GM18867 (cell line): ENCODE results near the gene PRSS27.
A peak's percentile ranks its signal among the peaks of the same experiment; 100 is the strongest.

Experiments used
- ATAC-seq: cut with Tn5 transposase; IDR thresholded peaks from one replicate; pipeline ENCODE4 v1.9.1; 2021; ENCODE audit warnings: mild to moderate bottlenecking, moderate library complexity; ENCODE audit not compliant: unreplicated experiment

The PRSS27 gene

DNA sequence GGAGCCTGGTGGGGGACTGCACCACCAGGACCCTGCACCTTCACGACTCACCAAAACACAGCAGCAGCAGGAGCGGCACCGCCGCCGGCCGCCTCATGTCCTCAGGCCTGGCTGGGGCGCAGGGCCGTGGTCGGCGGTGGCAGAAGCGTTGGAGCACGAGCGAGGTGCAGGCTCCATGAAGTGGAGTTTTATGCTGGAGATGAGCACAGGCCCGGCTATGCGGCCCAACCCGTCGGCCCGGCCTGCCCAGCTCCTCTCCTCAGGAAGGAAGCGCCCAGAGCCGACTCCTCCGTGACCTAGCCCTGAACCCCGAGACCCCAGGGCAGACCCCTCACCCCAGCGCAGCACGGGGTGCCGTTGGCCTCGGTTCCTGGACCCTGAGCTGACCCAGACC is at the start of gene PRSS27:
TSS of gene PRSS27 (minus strand) at position 161 of the 394 bp plus-strand sequence. CDS start at position 97, 64 bp downstream.
- no peak for ATAC-seq

GRCh38 chr16:2769675-2770056 is 49.6 kb upstream of the PRSS27 start:
- ATAC-seq = no peak

GRCh38 chr16:2769100-2769529 is 49.1 kb upstream of the PRSS27 start:
- ATAC-seq = no peak

GRCh38 chr16:2768403-2769089 is 48.5 kb upstream of the PRSS27 start:
- no peak for ATAC-seq

DNA sequence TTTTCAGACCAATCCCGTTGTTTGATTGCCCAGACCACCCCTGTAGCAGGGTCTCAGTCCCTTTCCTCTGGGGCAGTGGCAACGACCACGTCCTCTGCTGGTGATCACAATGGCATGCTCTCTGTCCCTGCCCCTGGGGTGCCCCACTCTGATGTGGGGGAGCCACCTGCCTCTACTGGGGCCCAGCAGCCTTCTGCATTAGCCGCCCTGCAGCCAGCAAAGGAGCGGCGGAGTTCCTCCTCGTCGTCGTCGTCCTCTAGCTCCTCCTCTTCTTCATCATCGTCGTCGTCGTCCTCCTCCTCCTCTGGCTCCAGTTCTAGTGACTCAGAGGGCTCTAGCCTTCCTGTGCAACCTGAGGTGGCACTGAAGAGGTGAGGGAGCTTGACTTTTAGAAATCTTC is 47.9 kb upstream of the PRSS27 start:
- ATAC-seq = no peak

DNA sequence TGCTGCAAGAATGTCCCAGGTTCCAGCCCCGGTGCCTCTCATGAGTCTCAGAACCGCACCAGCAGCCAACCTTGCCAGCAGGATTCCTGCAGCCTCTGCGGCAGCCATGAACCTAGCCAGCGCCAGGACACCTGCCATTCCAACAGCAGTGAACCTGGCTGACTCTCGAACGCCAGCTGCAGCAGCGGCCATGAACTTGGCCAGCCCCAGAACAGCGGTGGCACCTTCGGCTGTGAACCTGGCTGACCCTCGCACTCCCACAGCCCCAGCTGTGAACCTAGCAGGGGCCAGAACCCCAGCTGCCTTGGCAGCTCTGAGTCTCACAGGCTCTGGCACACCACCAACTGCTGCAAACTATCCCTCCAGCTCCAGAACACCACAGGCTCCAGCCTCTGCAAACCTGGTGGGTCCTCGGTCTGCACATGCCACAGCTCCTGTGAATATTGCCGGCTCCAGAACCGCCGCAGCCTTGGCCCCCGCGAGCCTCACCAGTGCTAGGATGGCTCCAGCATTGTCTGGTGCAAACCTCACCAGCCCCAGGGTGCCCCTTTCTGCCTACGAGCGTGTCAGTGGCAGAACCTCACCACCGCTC is 47.2 kb upstream of the PRSS27 start:
- no peak for ATAC-seq

DNA sequence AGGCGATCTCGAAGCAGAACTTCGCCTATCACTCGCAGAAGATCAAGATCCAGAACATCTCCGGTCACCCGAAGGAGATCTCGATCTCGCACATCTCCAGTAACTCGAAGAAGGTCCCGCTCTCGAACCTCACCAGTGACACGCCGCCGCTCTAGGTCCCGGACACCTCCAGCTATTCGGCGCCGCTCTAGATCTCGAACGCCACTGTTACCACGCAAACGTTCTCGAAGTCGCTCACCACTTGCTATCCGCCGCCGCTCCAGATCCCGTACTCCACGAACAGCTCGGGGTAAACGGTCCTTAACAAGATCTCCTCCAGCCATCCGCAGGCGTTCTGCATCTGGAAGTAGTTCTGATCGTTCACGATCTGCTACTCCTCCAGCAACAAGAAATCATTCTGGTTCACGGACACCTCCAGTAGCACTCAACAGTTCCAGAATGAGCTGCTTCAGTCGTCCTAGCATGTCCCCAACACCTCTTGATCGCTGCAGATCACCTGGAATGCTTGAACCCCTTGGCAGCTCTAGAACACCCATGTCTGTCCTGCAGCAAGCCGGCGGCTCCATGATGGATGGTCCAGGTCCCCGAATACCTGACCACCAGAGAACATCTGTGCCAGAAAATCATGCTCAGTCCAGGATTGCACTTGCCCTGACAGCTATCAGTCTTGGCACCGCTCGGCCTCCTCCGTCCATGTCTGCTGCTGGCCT is 46.6 kb upstream of the PRSS27 start:
- ATAC-seq = no peak

GRCh38 chr16:2765462-2766404 is 45.7 kb upstream of the PRSS27 start:
- ATAC-seq = no peak

DNA sequence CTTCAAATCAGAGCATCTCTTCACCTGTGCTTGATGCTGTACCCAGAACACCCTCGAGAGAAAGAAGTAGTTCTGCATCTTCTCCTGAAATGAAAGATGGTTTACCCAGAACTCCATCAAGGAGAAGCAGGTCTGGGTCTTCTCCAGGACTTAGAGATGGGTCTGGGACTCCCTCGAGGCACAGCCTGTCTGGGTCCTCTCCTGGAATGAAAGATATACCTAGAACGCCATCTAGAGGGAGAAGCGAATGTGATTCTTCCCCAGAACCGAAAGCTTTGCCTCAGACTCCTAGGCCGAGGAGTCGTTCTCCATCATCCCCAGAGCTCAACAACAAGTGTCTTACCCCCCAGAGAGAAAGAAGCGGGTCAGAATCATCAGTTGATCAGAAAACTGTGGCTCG is 44.7 kb upstream of the PRSS27 start:
- ATAC-seq = no peak

DNA sequence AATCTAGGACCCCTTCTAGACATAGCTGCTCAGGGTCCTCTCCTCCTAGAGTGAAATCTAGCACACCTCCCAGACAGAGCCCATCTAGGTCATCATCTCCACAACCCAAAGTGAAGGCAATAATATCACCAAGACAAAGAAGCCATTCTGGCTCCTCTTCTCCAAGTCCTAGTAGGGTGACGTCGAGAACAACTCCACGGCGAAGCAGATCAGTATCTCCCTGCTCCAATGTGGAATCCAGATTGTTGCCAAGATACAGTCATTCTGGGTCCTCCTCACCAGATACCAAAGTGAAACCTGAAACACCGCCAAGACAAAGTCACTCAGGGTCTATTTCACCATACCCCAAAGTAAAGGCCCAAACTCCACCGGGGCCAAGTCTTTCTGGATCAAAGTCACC is 43.1 kb upstream of the PRSS27 start:
- no peak for ATAC-seq

GRCh38 chr16:2762711-2763110 is 42.7 kb upstream of the PRSS27 start:
- no peak for ATAC-seq

DNA sequence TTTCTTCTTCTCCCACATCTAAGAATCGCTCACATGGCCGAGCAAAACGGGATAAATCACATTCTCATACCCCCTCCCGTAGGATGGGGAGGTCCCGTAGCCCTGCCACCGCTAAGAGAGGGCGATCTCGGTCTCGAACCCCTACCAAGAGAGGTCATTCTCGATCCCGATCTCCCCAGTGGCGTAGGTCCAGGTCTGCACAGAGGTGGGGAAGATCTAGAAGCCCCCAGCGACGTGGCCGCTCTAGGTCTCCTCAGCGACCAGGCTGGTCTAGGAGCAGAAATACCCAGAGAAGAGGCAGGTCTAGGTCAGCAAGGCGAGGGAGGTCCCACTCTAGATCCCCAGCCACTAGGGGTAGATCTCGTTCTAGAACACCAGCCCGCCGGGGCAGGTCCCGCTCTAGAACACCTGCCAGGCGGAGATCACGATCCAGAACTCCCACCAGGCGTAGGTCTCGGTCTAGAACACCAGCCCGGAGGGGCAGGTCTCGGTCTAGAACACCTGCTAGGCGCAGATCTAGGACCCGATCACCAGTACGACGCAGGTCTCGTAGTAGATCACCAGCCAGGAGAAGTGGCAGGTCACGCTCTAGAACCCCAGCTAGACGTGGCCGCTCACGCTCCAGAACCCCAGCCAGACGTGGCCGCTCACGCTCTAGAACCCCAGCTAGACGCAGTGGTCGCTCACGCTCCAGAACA is 42.0 kb upstream of the PRSS27 start:
- ATAC-seq = no peak

GRCh38 chr16:2761472-2761871 is 41.4 kb upstream of the PRSS27 start:
- no peak for ATAC-seq

GRCh38 chr16:2757344-2757743 is 37.3 kb upstream of the PRSS27 start:
- no peak for ATAC-seq

- ATAC-seq = no peak
Observed at GRCh38 chr16:2756288-2757015, 36.4 kb upstream of the PRSS27 start.

DNA sequence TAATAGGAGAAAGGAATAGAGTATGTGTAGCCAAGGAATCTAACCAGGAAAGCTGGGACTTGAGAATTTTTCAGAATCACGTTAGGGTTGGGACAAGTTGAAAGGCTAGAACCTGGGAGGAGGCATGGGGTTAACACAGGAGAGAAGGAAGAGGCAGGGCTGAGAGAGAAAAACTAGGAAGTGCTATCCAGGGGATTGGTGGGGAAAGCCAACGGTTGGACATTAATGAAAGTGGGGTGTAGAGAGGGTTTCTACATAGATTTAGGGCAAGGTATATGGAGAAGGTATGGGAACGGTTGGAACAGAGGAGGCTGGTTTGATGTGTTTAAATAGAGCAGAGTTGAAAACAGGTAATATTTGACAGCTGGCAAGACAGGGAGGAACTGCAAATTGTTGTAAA is 35.1 kb upstream of the PRSS27 start:
- no peak for ATAC-seq

- no peak for ATAC-seq
Observed at GRCh38 chr16:2753733-2754020, 33.7 kb upstream of the PRSS27 start.

- peak; percentile 43 for ATAC-seq
Observed at GRCh38 chr16:2752850-2753732, 33.1 kb upstream of the PRSS27 start.
